ENCODE measurements around the gene AATF.
"Not testable (repeated sequence)": the region's sequence is repeated elsewhere in the genome, so short reads cannot be mapped to it uniquely, and the experiment has no call there.

Gene AATF

GRCh38 chr17:37051381-37051780 lies 102.6 kb downstream of the AATF start:
- DNase-seq: no peak

GRCh38 chr17:37051833-37052232 lies 103.1 kb downstream of the AATF start:
- no peak for DNase-seq

- DNase-seq: no peak
These were observed 103.7 kb downstream of the AATF start for GRCh38 chr17:37052450-37052849.

- no peak for DNase-seq
These were observed 106.1 kb downstream of the AATF start for GRCh38 chr17:37054894-37055293.

GRCh38 chr17:37056622-37057021 lies 107.9 kb downstream of the AATF start:
- no peak for DNase-seq

- no peak for DNase-seq
These were observed 110.7 kb downstream of the AATF start for GRCh38 chr17:37059493-37059892.

- DNase-seq: no peak
These were observed 111.3 kb downstream of the AATF start for GRCh38 chr17:37060094-37060493.

GRCh38 chr17:37060928-37061327 lies 112.2 kb downstream of the AATF start:
- no peak for DNase-seq

GRCh38 chr17:37062021-37062420 lies 113.3 kb downstream of the AATF start:
- no peak for DNase-seq

- DNase-seq: no peak
These were observed 115.5 kb downstream of the AATF start for GRCh38 chr17:37064206-37064605.

- DNase-seq: no peak
These were observed 116.2 kb downstream of the AATF start for GRCh38 chr17:37064956-37065355.

- no peak for DNase-seq
These were observed 117.0 kb downstream of the AATF start for GRCh38 chr17:37065486-37066321.

GRCh38 chr17:37066322-37067255 lies 117.8 kb downstream of the AATF start:
- no peak for DNase-seq

- DNase-seq: no peak
These were observed 118.9 kb downstream of the AATF start for GRCh38 chr17:37067555-37068111.

- no peak for DNase-seq
These were observed 119.5 kb downstream of the AATF start for GRCh38 chr17:37068266-37068665.

GRCh38 chr17:37069087-37069486 lies 120.3 kb downstream of the AATF start:
- no peak for DNase-seq

GRCh38 chr17:37073464-37073863 lies 124.7 kb downstream of the AATF start:
- DNase-seq: not testable (repeated sequence)

- DNase-seq: no peak
These were observed 130.4 kb downstream of the AATF start for GRCh38 chr17:37079065-37079708.

GRCh38 chr17:37079735-37080134 lies 131.0 kb downstream of the AATF start:
- no peak for DNase-seq

- no peak for DNase-seq
These were observed 132.5 kb downstream of the AATF start for GRCh38 chr17:37081287-37081686.

GRCh38 chr17:37082311-37082860 lies 133.6 kb downstream of the AATF start:
- DNase-seq: no peak

- DNase-seq: no peak
These were observed 134.2 kb downstream of the AATF start for GRCh38 chr17:37082985-37083384.

GRCh38 chr17:37083456-37083855 lies 134.7 kb downstream of the AATF start:
- no peak for DNase-seq
